SK-MEL-5 (cell line): ENCODE measurements around the gene PCED1A. TPM values are rescaled to one million over a fixed set of nuclear protein-coding genes. Genes with fewer than 3 reads are reported as not detected.

Experiments used
- DNase-seq: peaks from one replicate; pipeline ENCODE4 v3.0.0-alpha.2; 2016; ENCODE audit warnings: low read depth, low spot score
- in situ Hi-C: cut with HindIII; loops from 2 replicates; pipeline ENCODE4 v1.10.0; 2016; ENCODE audit warnings: low sequenced_read_pairs, high pct_unique_total_duplicates, low pct_unique_long_range_greater_than_20kb
- polyA plus RNA-seq, 2 experiments: library from polyadenylated mRNA; depleted of rRNA; stranded (reverse); fragments of >200 nt; gene quantifications; 2 replicates each; pipeline ENCODE4 v1.2.3, GENCODE V29; 2015
- total RNA-seq: library from RNA; depleted of rRNA; stranded (reverse); fragments of >200 nt; shearing (Covaris generic); gene quantifications from 2 replicates; pipeline ENCODE4 v1.2.3, GENCODE V29; 2014; rRNA removed

The PCED1A gene
- total RNA-seq, result 17.2 and 22.6 TPM in 2 replicates
- polyA plus RNA-seq (2015; cell fraction: cytosol; rRNA removed), result 27.8 and 31.5 TPM in 2 replicates
- polyA plus RNA-seq (2015; cell fraction: nucleus; rRNA removed), result 353 and 387 TPM in 2 replicates

GRCh38 chr20:2840138-2840966, at the start of gene PCED1A, which contains the start of gene VPS16:
Gene PCED1A, minus strand, starts transcription at chr20:2840655. Its CDS starts 743 bp downstream, at chr20:2839912.
Gene VPS16, plus strand, starts transcription at chr20:2840745. Its CDS starts 30 bp downstream, at chr20:2840775.
- peak; percentile 87 for DNase-seq
- in situ Hi-C loops, result no loop called here

- in situ Hi-C loops, result no loop called here
- DNase-seq, result no peak
These were observed 49.3 kb upstream of the PCED1A start for GRCh38 chr20:2889797-2890196.

GRCh38 chr20:2889209-2889608, 48.8 kb upstream of the PCED1A start:
- DNase-seq, result no peak
- in situ Hi-C loops, result no loop called here

- in situ Hi-C loops, result no loop called here
- DNase-seq, result no peak
These were observed 47.9 kb upstream of the PCED1A start for GRCh38 chr20:2888224-2888955.

- in situ Hi-C loops, result no loop called here
These were observed 47.3 kb upstream of the PCED1A start for GRCh38 chr20:2887715-2888114.

GRCh38 chr20:2883726-2884637, 43.5 kb upstream of the PCED1A start:
- no peak for DNase-seq
- in situ Hi-C loops, result no loop called here

More at GRCh38 chr20:2887715-2888114, 47.3 kb upstream of the PCED1A start:
- no peak for DNase-seq

- in situ Hi-C loops, result no loop called here
- DNase-seq, result no peak
These were observed 40.2 kb upstream of the PCED1A start for GRCh38 chr20:2880650-2881049.

- no peak for DNase-seq
- in situ Hi-C loops, result no loop called here
These were observed 38.7 kb upstream of the PCED1A start for GRCh38 chr20:2879146-2879545.

- DNase-seq, result no peak
- in situ Hi-C loops, result no loop called here
These were observed 38.1 kb upstream of the PCED1A start for GRCh38 chr20:2878515-2878914.

- in situ Hi-C loops, result no loop called here
- no peak for DNase-seq
These were observed 35.3 kb upstream of the PCED1A start for GRCh38 chr20:2875690-2876203.

- in situ Hi-C loops, result no loop called here
- DNase-seq, result no peak
These were observed 34.0 kb upstream of the PCED1A start for GRCh38 chr20:2874456-2874855.

- in situ Hi-C loops, result no loop called here
- peak; percentile 41 for DNase-seq
These were observed 33.2 kb upstream of the PCED1A start for GRCh38 chr20:2873747-2874041.

- in situ Hi-C loops, result no loop called here
- DNase-seq, result peak; percentile 94
These were observed 32.7 kb upstream of the PCED1A start, which contains the start of gene PTPRA for GRCh38 chr20:2873010-2873746. Gene PTPRA, plus strand, starts transcription at chr20:2873481. Its CDS starts 90,797 bp downstream, at chr20:2964278.

- in situ Hi-C loops, result no loop called here
- DNase-seq, result no peak
These were observed 32.1 kb upstream of the PCED1A start for GRCh38 chr20:2872459-2873009.

GRCh38 chr20:2871661-2872458, 31.4 kb upstream of the PCED1A start:
- DNase-seq, result no peak
- in situ Hi-C loops, result no loop called here

GRCh38 chr20:2871111-2871465, 30.6 kb upstream of the PCED1A start:
- DNase-seq, result peak; percentile 42
- in situ Hi-C loops, result no loop called here
